ENCODE data around the gene KRTAP5-6.

KRTAP5-6 gene

DNA sequence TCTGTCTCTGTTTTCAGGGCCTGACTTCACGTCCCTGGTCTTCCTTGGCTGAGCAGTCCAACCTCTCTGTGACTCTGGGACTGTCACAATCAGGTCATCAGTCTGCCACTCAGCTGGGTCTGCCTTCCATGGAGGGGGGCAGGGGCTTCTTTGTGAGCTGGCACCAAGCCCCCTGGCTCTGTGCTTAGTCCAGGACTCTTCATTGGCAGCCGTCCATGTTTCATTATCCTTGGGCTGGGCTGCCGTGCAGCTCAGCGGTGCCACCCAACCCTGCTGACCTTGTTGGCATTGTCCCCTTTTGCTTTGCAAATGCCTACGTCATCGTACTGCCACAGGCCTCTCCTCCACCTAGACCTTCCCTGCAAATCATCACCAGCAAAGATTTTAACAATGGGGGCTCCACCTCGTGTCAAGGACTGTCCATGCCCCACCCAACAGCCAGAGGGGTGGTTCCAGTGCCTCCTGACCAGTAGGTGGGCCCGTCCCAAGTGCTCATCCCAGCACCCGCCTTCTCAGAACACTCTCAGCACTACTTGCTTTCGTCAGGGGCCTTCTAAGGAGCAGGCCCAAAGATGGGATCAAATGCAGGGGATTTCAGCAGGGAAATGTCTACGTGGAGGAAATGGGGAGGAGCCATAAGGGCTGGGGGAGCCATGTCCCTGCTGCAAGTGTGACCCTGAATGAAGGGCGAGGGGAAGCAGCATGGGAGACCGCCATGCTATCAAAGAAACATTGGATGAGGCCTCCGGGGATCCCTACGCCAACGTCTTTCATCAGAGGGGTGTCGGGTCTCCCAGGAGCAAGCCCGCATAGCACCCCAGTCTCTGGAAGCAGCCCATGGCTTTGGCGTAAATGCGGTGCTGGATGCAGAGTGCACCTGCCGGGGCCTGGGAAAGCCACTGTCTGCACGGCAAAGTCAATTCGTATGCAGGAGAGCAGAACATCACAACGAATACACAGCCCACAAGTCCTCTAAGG is 18.2 kb downstream of the KRTAP5-6 start:
- no peaks in the 10 kb centered on the region for H3K4me1 ChIP-seq (ENCODE audit: control insufficient read depth, insufficient read depth, low read length)
- no peak overlapping the region for H3K4me3 ChIP-seq (ENCODE audit: low read length in 2 of 2)
- H3K27ac ChIP-seq (ENCODE audit: low read length) = no peak overlapping the region
- H3K36me3 ChIP-seq (ENCODE audit: control insufficient read depth in 2 of 2, insufficient read depth in 2 of 2, low read length in 2 of 2) = no peaks in the 10 kb centered on the region
- peaks cover 2 to 8% of the 10 kb centered on the region in 2 donors for H3K27me3 ChIP-seq (ENCODE audit: control insufficient read depth in 1 of 2, insufficient read depth in 2 of 2, low read length in 2 of 2)
- no peaks in the 10 kb centered on the region for H3K9me3 ChIP-seq (ENCODE audit: control insufficient read depth in 2 of 2, low read length in 2 of 2)
- no peak overlapping the region for H3K9ac ChIP-seq (ENCODE audit: low read length in 2 of 2)

DNA sequence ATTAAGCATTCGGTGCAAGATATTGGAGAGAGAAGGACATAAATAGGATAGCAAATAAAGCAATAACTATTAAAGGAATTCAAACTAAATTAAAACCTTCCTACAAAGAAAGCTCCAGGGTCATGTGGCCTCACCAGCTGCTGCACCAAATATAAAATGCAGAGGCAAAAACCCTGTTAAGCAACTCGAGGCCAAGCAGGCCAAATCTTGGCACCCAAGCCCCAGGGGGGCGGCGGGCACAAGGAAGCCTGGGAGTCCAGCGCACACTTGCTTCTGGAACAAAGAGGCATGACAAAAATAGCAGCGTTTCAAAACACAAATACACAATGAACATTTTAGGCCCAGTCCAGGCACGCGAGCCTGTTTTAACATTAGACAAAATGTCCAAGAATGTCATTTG is 20.8 kb downstream of the KRTAP5-6 start:
- Histone ChIP-seq H3K4me1 (ENCODE audit: control insufficient read depth, insufficient read depth, low read length) (no peaks in the 10 kb centered on the region), H3K27ac (ENCODE audit: low read length) (no peak overlapping the region), H3K9ac (ENCODE audit: low read length in 2 of 2) (no peak overlapping the region), H3K36me3 (ENCODE audit: control insufficient read depth in 2 of 2, insufficient read depth in 2 of 2, low read length in 2 of 2) (no peaks in the 10 kb centered on the region), H3K9me3 (ENCODE audit: control insufficient read depth in 2 of 2, low read length in 2 of 2) (no peaks in the 10 kb centered on the region), H3K27me3 (ENCODE audit: control insufficient read depth in 1 of 2, insufficient read depth in 2 of 2, low read length in 2 of 2) (peaks cover 2 to 8% of the 10 kb centered on the region in 2 donors), H3K4me3 (ENCODE audit: low read length in 2 of 2) (no peak overlapping the region)

DNA sequence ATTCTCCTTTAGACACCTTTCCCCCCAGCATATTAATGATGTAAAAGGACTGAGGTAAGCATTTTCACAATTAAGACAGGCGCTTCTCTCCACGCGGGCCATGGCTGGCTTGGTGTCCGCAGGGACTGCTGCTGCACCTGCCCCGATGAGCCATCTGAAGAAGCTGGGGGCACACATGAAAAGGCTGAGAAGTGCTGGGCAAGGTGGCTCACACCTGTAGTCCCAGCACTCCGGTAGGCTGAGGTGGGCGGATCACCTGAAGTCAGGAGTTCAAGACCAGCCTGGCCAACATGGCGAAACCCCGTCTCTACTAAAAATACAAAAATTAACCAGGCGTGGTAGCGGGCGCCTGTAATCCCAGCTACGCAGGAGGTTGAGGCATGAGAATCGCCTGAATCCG is 21.3 kb downstream of the KRTAP5-6 start:
- no peak overlapping the region for H3K27ac ChIP-seq (ENCODE audit: low read length)

DNA sequence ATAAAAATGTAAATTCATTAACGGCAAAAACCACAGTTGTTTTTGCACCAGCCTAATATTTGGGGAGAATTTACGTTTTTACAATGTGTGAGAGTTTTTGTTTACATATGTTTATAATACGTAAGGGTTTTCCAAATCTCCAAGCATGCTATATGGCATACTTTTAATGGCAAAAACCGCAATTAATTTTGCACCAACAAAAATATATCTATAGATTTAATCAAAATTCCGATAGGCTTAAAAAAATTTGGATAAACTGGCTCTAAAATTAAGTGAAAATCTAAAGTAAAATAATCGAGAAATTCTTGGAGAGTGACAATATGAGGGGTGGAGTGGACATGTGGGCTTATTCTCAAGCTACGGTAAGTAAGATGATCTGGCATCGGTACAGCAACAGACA is 22.8 kb downstream of the KRTAP5-6 start:
- Histone ChIP-seq H3K4me1 (ENCODE audit: control insufficient read depth, insufficient read depth, low read length) (no peaks in the 10 kb centered on the region), H3K9ac (ENCODE audit: low read length in 2 of 2) (no peak overlapping the region), H3K4me3 (ENCODE audit: low read length in 2 of 2) (no peak overlapping the region), H3K27ac (ENCODE audit: low read length) (no peak overlapping the region), H3K27me3 (ENCODE audit: control insufficient read depth in 1 of 2, insufficient read depth in 2 of 2, low read length in 2 of 2) (peaks cover 2 to 8% of the 10 kb centered on the region in 2 donors), H3K36me3 (ENCODE audit: control insufficient read depth in 2 of 2, insufficient read depth in 2 of 2, low read length in 2 of 2) (no peaks in the 10 kb centered on the region), H3K9me3 (ENCODE audit: control insufficient read depth in 2 of 2, low read length in 2 of 2) (no peaks in the 10 kb centered on the region)

More for the DNA sequence above, 21.3 kb downstream of the KRTAP5-6 start:
- Histone ChIP-seq H3K27me3 (ENCODE audit: control insufficient read depth in 1 of 2, insufficient read depth in 2 of 2, low read length in 2 of 2) (peaks cover 2 to 8% of the 10 kb centered on the region in 2 donors), H3K4me3 (ENCODE audit: low read length in 2 of 2) (no peak overlapping the region), H3K4me1 (ENCODE audit: control insufficient read depth, insufficient read depth, low read length) (no peaks in the 10 kb centered on the region), H3K36me3 (ENCODE audit: control insufficient read depth in 2 of 2, insufficient read depth in 2 of 2, low read length in 2 of 2) (no peaks in the 10 kb centered on the region), H3K9ac (ENCODE audit: low read length in 2 of 2) (no peak overlapping the region), H3K9me3 (ENCODE audit: control insufficient read depth in 2 of 2, low read length in 2 of 2) (no peaks in the 10 kb centered on the region)

DNA sequence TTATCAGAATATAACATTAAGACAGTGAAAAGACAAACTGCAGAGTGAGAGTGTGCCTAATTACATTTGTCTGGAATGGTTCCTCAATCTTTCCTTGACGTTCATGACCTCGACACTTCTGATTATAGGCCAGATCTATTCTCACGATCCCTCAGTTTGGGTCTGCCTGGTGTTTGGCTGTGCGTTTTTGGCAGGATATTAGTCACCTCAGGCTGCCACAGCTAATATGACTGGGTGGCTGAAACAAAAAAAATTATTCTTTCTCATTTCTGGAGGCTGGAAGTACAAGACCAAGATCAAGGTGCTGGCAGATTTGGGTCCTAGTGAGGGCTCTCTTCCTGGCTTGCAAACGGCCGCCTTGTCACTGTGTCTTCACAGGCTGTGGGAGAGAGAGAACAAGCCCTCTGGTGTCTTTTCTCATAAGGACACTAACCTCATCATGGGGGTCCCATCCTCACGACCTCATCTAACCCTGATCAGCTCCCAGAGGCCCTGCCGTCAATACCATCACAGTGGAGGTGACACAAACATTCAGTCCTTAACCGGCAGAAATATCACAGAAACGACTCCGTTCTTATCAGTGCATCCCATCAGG is 30.2 kb downstream of the KRTAP5-6 start:
- H3K27me3 ChIP-seq (ENCODE audit: control insufficient read depth in 1 of 2, insufficient read depth in 2 of 2, low read length in 2 of 2) = peaks cover 19 to 32% of the 10 kb centered on the region in 2 donors
- no peaks in the 10 kb centered on the region for H3K4me1 ChIP-seq (ENCODE audit: control insufficient read depth, insufficient read depth, low read length)

DNA sequence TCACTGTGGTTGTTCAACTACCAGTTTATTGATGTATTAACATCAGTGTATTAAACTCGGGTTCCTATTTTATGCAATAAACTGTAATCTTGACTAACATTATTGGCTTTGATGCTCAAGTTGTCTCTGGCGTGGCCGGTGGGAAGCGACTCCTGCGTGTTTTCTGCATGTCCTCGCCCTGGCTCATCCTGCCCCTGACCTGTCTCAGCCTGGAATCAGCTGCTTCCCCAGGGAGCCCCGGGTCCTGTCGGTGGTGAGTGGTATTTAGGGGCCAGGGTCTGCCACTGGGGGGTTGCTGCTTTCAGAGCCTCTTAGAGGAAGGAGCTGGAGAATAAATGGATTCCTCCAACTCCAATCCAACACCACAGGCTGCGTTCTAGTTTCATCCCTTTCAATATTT is 30.9 kb downstream of the KRTAP5-6 start:
- Histone ChIP-seq H3K9me3 (ENCODE audit: control insufficient read depth in 2 of 2, low read length in 2 of 2) (no peaks in the 10 kb centered on the region), H3K9ac (ENCODE audit: low read length in 2 of 2) (no peak overlapping the region), H3K4me3 (ENCODE audit: low read length in 2 of 2) (no peak overlapping the region), H3K36me3 (ENCODE audit: control insufficient read depth in 2 of 2, insufficient read depth in 2 of 2, low read length in 2 of 2) (no peaks in the 10 kb centered on the region), H3K4me1 (ENCODE audit: control insufficient read depth, insufficient read depth, low read length) (no peaks in the 10 kb centered on the region), H3K27me3 (ENCODE audit: control insufficient read depth in 1 of 2, insufficient read depth in 2 of 2, low read length in 2 of 2) (peaks cover 25 to 37% of the 10 kb centered on the region in 2 donors), H3K27ac (ENCODE audit: low read length) (no peak overlapping the region)

More for the DNA sequence above, 30.2 kb downstream of the KRTAP5-6 start:
- Histone ChIP-seq H3K27ac (ENCODE audit: low read length) (no peak overlapping the region), H3K4me3 (ENCODE audit: low read length in 2 of 2) (no peak overlapping the region), H3K9ac (ENCODE audit: low read length in 2 of 2) (no peak overlapping the region), H3K36me3 (ENCODE audit: control insufficient read depth in 2 of 2, insufficient read depth in 2 of 2, low read length in 2 of 2) (no peaks in the 10 kb centered on the region), H3K9me3 (ENCODE audit: control insufficient read depth in 2 of 2, low read length in 2 of 2) (no peaks in the 10 kb centered on the region)

DNA sequence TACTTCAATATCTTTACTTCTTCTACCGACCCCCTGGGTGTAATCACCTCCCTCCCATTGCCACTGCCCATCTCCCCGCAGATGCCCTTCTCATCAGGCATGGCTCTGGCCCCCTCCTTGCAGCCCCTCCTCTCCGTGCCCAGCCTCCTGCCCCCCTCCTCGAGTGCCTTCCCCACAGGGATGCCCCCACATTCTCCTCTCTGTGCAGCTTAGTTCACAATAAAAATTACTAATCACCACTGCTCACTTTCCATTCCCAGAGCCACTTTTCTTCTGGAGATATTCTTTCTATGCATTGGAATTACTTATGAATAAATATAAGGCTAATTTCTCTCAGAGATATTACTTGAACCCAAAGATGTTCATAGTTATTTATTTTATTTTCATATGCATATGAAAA is 31.3 kb downstream of the KRTAP5-6 start:
- Histone ChIP-seq H3K4me1 (ENCODE audit: control insufficient read depth, insufficient read depth, low read length) (no peaks in the 10 kb centered on the region), H3K9ac (ENCODE audit: low read length in 2 of 2) (no peak overlapping the region), H3K36me3 (ENCODE audit: control insufficient read depth in 2 of 2, insufficient read depth in 2 of 2, low read length in 2 of 2) (no peaks in the 10 kb centered on the region), H3K27ac (ENCODE audit: low read length) (no peak overlapping the region), H3K9me3 (ENCODE audit: control insufficient read depth in 2 of 2, low read length in 2 of 2) (no peaks in the 10 kb centered on the region), H3K27me3 (ENCODE audit: control insufficient read depth in 1 of 2, insufficient read depth in 2 of 2, low read length in 2 of 2) (peaks cover 30 to 41% of the 10 kb centered on the region in 2 donors), H3K4me3 (ENCODE audit: low read length in 2 of 2) (no peak overlapping the region)

DNA sequence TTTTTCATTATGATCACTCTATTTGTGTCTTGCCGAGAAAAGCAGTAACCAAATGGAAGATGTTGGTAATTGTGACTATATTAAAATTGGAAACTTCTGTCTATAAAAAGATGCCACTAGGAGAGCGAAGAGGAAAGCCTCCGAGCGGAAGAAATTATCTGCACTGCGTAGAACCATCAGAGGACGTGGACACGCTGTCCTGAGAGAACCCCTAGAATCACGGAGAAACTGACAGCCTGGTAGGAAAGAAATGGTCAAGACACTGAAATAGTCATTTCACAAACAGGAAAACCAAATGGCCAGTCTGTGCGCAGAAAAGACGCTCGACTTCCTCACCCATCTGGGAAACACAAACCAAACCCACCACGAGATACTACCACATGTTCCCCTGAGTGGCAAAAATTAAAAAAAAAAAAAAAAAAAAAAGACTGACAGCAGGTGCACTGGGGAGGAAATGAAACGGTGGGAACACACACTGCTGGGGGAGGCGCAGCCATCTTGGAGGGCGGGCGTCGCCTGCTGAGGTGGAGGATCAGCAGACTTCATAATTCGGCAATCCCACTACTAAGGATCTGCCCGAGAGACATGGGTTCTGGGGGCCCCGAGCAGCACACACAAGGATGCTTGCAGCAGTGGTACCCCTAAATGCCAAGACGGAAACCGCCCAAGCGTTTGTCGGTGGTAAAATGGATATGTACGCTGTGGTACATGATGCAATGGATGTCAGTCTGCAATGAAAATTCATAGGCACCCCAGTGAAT is 32.1 kb downstream of the KRTAP5-6 start:
- no peaks in the 10 kb centered on the region for H3K4me1 ChIP-seq (ENCODE audit: control insufficient read depth, insufficient read depth, low read length)
- no peak overlapping the region for H3K9ac ChIP-seq (ENCODE audit: low read length in 2 of 2)
- no peaks in the 10 kb centered on the region for H3K9me3 ChIP-seq (ENCODE audit: control insufficient read depth in 2 of 2, low read length in 2 of 2)
- H3K4me3 ChIP-seq (ENCODE audit: low read length in 2 of 2) = no peak overlapping the region
- H3K27me3 ChIP-seq (ENCODE audit: control insufficient read depth in 1 of 2, insufficient read depth in 2 of 2, low read length in 2 of 2) = peaks cover 37 to 49% of the 10 kb centered on the region in 2 donors
- H3K27ac ChIP-seq (ENCODE audit: low read length) = no peak overlapping the region
- no peaks in the 10 kb centered on the region for H3K36me3 ChIP-seq (ENCODE audit: control insufficient read depth in 2 of 2, insufficient read depth in 2 of 2, low read length in 2 of 2)

DNA sequence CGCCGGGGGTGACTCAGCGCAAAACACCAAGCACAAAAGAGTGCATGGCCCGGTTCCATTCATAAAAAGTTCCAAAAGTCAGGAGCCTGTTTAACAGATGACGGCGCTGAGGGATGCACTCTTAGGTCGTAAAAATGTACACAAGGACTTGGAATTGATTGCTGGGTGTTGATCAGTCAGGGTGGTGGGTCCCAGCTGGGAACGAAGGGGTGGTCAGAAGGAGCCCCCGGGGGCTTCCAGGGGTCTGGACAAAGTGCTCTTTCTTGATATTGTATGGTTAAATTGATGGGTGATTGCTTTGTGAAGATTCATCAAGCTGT is 32.7 kb downstream of the KRTAP5-6 start:
- no peak overlapping the region for H3K9ac ChIP-seq (ENCODE audit: low read length in 2 of 2)
- H3K4me1 ChIP-seq (ENCODE audit: control insufficient read depth, insufficient read depth, low read length) = no peaks in the 10 kb centered on the region
- H3K36me3 ChIP-seq (ENCODE audit: control insufficient read depth in 2 of 2, insufficient read depth in 2 of 2, low read length in 2 of 2) = no peaks in the 10 kb centered on the region
- H3K9me3 ChIP-seq (ENCODE audit: control insufficient read depth in 2 of 2, low read length in 2 of 2) = no peaks in the 10 kb centered on the region
- H3K27ac ChIP-seq (ENCODE audit: low read length) = no peak overlapping the region
- H3K27me3 ChIP-seq (ENCODE audit: control insufficient read depth in 1 of 2, insufficient read depth in 2 of 2, low read length in 2 of 2) = peaks cover 42 to 54% of the 10 kb centered on the region in 2 donors
- no peak overlapping the region for H3K4me3 ChIP-seq (ENCODE audit: low read length in 2 of 2)

DNA sequence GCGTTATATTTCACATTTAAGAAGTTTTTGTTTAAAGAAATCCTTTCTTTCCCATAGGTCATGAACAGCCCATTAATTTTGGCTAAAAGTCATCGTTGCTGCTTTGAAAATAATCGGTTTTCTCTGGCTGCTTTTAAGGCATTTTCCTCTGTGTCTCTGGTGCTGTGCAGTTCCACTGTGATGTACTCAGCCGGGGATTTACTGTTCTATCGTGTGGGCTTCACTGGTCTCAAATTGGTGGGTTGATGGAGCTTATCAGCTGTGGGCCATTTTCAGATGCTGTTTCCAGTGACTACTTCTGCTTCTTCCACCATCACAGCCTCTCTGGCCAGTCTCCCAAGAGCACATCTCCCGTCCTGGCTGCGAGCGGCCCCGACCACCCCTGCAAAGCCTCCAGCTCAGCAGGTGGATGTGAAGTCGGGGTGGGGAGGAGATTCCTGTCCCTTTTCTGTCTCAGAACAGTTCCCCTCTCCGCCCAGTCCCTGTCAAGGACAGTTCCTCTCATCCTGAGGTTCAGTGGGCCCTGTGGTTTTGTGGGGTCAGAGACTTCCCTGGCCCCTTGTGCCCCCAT is 33.1 kb downstream of the KRTAP5-6 start:
- H3K27me3 ChIP-seq (ENCODE audit: control insufficient read depth in 1 of 2, insufficient read depth in 2 of 2, low read length in 2 of 2) = peaks cover 47 to 59% of the 10 kb centered on the region in 2 donors
- no peaks in the 10 kb centered on the region for H3K4me1 ChIP-seq (ENCODE audit: control insufficient read depth, insufficient read depth, low read length)

More for the DNA sequence above, 33.1 kb downstream of the KRTAP5-6 start:
- Histone ChIP-seq H3K27ac (ENCODE audit: low read length) (no peak overlapping the region), H3K9me3 (ENCODE audit: control insufficient read depth in 2 of 2, low read length in 2 of 2) (no peaks in the 10 kb centered on the region), H3K9ac (ENCODE audit: low read length in 2 of 2) (no peak overlapping the region), H3K4me3 (ENCODE audit: low read length in 2 of 2) (no peak overlapping the region), H3K36me3 (ENCODE audit: control insufficient read depth in 2 of 2, insufficient read depth in 2 of 2, low read length in 2 of 2) (no peaks in the 10 kb centered on the region)
